Parathyroid adenoma (tissue), 2 donors: ENCODE results near the gene OR4Q2.

ENCODE experiments used
- H2AFZ ChIP-seq: fragments of 300-600 bp; sonication (generic); one replicate; pipeline ENCODE4 v1.7.0; 2017; ENCODE audit warnings: antibody characterized with exemption, mild to moderate bottlenecking
- H3K27ac ChIP-seq: fragments of 300-600 bp; sonication (generic); one replicate; pipeline ENCODE4 v1.7.0; 2017
- H3K27me3 ChIP-seq: fragments of 300-600 bp; sonication (generic); one replicate; pipeline ENCODE4 v1.7.0; 2017; ENCODE audit warnings: low read length; ENCODE audit not compliant: control insufficient read depth, insufficient read depth
- H3K36me3 ChIP-seq: fragments of 300-600 bp; sonication (generic); one replicate; pipeline ENCODE4 v1.7.0; 2017; ENCODE audit warnings: low read length; ENCODE audit not compliant: control insufficient read depth, insufficient read depth
- H3K4me1 ChIP-seq: fragments of 300-600 bp; sonication (generic); one replicate; pipeline ENCODE4 v1.7.0; 2017; ENCODE audit warnings: control low read depth
- H3K4me2 ChIP-seq: fragments of 300-600 bp; sonication (generic); one replicate; pipeline ENCODE4 v1.7.0; 2017; ENCODE audit warnings: low read length
- H3K4me3 ChIP-seq: fragments of 300-600 bp; sonication (generic); one replicate; pipeline ENCODE4 v1.7.0; 2017; ENCODE audit warnings: low read depth, low read length
- H3K79me2 ChIP-seq: fragments of 300-600 bp; sonication (generic); one replicate; pipeline ENCODE4 v1.7.0; 2017; ENCODE audit warnings: control low read depth
- H3K9ac ChIP-seq: fragments of 300-600 bp; sonication (generic); one replicate; pipeline ENCODE4 v1.7.0; 2017; ENCODE audit warnings: mild to moderate bottlenecking
- H3K9me3 ChIP-seq: fragments of 300-600 bp; sonication (generic); one replicate; pipeline ENCODE4 v1.7.0; 2017; ENCODE audit warnings: low read length; ENCODE audit not compliant: control insufficient read depth
- CTCF ChIP-seq: fragments of 300-600 bp; sonication (generic); IDR thresholded peaks from one replicate; pipeline ENCODE4 v1.7.0; 2017; ENCODE audit warnings: antibody characterized with exemption, mild to moderate bottlenecking
- donor health status: primary hyperparathyroidism.

OR4Q2 gene

GRCh38 chr14:20035938-20036337 lies 34.0 kb downstream of the OR4Q2 start, which contains the start of gene OR4K13:
Gene OR4K13 (minus strand): TSS chr14:20036038. CDS start chr14:20034758, 1,280 bp downstream.
- Histone ChIP-seq H3K4me1 (no peaks in the 10 kb centered on the region), H3K9me3 (no peaks in the 10 kb centered on the region), H3K4me3 (no peak within 1 kb of the TSS), H3K79me2 (no peaks in the 10 kb centered on the region), H2AFZ (no peak within 1 kb of the TSS), H3K27ac (no peak within 1 kb of the TSS), H3K27me3 (no peaks in the 10 kb centered on the region), H3K4me2 (no peak within 1 kb of the TSS), H3K9ac (no peak within 1 kb of the TSS), H3K36me3 (no peaks in the 10 kb centered on the region)
- no peak for TF ChIP-seq CTCF

- Histone ChIP-seq H3K9me3 (no peaks in the 10 kb centered on the region), H3K9ac (no peak overlapping the region), H3K36me3 (no peaks in the 10 kb centered on the region), H3K4me1 (no peaks in the 10 kb centered on the region), H3K4me2 (no peak overlapping the region), H2AFZ (no peak overlapping the region), H3K4me3 (no peak overlapping the region), H3K27me3 (no peaks in the 10 kb centered on the region), H3K79me2 (no peaks in the 10 kb centered on the region), H3K27ac (no peak overlapping the region)
- TF ChIP-seq CTCF = no peak
Observed at GRCh38 chr14:20044243-20044642, 42.3 kb downstream of the OR4Q2 start.

GRCh38 chr14:20048202-20048601 lies 46.2 kb downstream of the OR4Q2 start:
- H3K27ac ChIP-seq = no peak overlapping the region
- no peak overlapping the region for H3K9ac ChIP-seq
- no peak overlapping the region for H3K4me2 ChIP-seq
- H3K4me1 ChIP-seq = no peaks in the 10 kb centered on the region
- H3K36me3 ChIP-seq = no peaks in the 10 kb centered on the region
- H3K79me2 ChIP-seq = no peaks in the 10 kb centered on the region
- H3K4me3 ChIP-seq = no peak overlapping the region
- TF ChIP-seq CTCF = no peak
- H3K27me3 ChIP-seq = no peaks in the 10 kb centered on the region
- H3K9me3 ChIP-seq = no peaks in the 10 kb centered on the region
- H2AFZ ChIP-seq = no peak overlapping the region
